Peyer's patch (tissue), 4 donors: ENCODE data around the gene NFYC. TPM values are rescaled to one million over a fixed set of nuclear protein-coding genes. Genes with fewer than 3 reads are reported as not detected.

Experiments
- DNase-seq, 3 donors: peaks; one replicate each; pipeline ENCODE4 v3.0.0-alpha.2; 2017 to 2019
- H3K27ac ChIP-seq, 4 donors: fragments of 200-600 bp; sonication (generic); one replicate each; pipeline ENCODE4 v1.5.1; 2016 to 2019
- H3K27me3 ChIP-seq, 2 donors: fragments of 200-600 bp; sonication (generic); one replicate each; pipeline ENCODE4 v1.5.1; 2019
- H3K36me3 ChIP-seq, 3 donors: fragments of 200-600 bp; sonication (generic); one replicate each; pipeline ENCODE4 v1.5.1; 2016 to 2019
- H3K4me1 ChIP-seq, 4 donors: fragments of 200-600 bp; sonication (generic); one replicate each; pipeline ENCODE4 v1.5.1; 2016 to 2019
- H3K4me3 ChIP-seq, 4 donors: fragments of 200-600 bp; sonication (generic); 1 replicate in 3 of 4; 2 replicates in 1 of 4; pipeline ENCODE4 v1.5.1; 2016 to 2019; ENCODE audit warnings: mild to moderate bottlenecking in 1 of 4
- H3K9me3 ChIP-seq, 4 donors: fragments of 200-600 bp; sonication (generic); one replicate each; pipeline ENCODE4 v1.5.1; 2016 to 2019; ENCODE audit warnings: mild to moderate bottlenecking in 1 of 4
- POLR2A ChIP-seq, 2 donors: fragments of 450-650 bp; IDR thresholded peaks; one replicate each; pipeline ENCODE4 v1.5.1; 2017; ENCODE audit warnings: antibody characterized with exemption in 2 of 2, mild to moderate bottlenecking in 2 of 2, moderate library complexity in 2 of 2
- total RNA-seq, 4 donors: library from RNA; depleted of rRNA; stranded (reverse); fragments of >200 nt; gene quantifications; one replicate each; pipeline ENCODE4 v1.1.0, GENCODE V29; 2016
- TF ChIP-seq, protein P1 (sequence below), 6 experiments: fragments of 450-650 bp in 4 of 6; fragments of 200-600 bp in 2 of 6; sonication (generic) in 1 of 6; IDR thresholded peaks; one replicate each; pipeline ENCODE4 v1.5.1; 2017 to 2019; ENCODE audit warnings: antibody characterized with exemption in 6 of 6, mild to moderate bottlenecking in 3 of 6, moderate library complexity in 1 of 6

Gene NFYC
- 100 to 1,000 TPM in 1 of 4 donors, 10 to 100 TPM in 3; 53.1 to 122 (median 65.0) TPM for total RNA-seq

DNA sequence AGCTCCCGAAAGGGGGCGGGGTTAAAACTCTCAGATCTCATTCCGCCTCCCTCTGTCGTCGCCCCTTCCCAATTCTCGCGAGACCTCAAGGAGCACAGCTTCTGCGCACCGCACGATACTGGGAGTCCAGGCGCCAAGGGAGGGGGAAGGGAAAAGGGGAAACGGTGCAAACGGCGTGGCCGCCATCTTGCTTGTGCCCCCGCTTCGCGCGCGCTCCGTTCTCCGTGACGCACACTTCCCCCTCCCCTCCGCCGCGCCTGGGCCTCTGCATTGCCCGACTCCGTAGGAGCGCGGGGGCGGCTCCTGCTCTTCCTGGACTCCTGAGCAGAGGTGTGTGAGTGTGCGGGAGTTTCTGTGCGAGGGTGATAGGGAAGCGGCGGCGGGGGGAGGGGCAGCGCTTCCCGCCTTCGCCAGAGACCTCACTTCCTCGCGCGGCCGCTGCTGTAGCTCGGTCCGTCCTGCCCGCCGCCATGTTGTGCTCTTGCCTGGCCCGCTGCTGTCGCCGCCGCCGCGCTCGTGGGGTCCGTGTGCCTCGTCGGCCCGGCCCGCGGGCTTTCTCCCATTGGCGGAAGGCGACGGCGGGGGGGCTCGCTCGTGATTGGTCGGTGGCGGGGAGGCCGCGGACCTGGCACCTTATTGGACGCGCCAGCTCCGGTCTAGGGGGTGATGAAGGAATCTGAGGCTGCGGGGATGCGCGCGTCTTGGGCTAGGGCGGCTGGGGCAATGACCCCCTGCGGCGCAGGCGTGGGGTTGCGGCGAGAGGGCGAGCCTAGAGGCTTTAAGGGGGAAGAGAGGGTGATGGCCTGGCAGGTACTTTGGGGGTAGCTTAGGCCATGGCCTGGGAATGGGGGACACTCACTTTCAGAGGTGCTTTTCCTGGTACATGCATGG lies at the start of gene NFYC:
NFYC (plus strand) TSS at position 167 of the 891 bp plus-strand sequence. CDS start 47,140 bp downstream, outside the sequence.
- Histone ChIP-seq H3K9me3 (no peaks in the 10 kb centered on the region), H3K27ac (peak within 1 kb of the TSS; percentile 97 to 100 (median 99)), H3K4me3 (peak within 1 kb of the TSS; percentile 73 to 100 (median 86)), H3K4me1 (peaks cover 0 to 29% (median 10%) of the 10 kb centered on the region in 4 donors), H3K36me3 (peaks cover 0 to 3% (median 0%) of the 10 kb centered on the region in 3 donors), H3K27me3 (no peaks in the 10 kb centered on the region)
- peak; percentile 93 to 99 (median 98) for DNase-seq
- TF ChIP-seq, protein P1, sequence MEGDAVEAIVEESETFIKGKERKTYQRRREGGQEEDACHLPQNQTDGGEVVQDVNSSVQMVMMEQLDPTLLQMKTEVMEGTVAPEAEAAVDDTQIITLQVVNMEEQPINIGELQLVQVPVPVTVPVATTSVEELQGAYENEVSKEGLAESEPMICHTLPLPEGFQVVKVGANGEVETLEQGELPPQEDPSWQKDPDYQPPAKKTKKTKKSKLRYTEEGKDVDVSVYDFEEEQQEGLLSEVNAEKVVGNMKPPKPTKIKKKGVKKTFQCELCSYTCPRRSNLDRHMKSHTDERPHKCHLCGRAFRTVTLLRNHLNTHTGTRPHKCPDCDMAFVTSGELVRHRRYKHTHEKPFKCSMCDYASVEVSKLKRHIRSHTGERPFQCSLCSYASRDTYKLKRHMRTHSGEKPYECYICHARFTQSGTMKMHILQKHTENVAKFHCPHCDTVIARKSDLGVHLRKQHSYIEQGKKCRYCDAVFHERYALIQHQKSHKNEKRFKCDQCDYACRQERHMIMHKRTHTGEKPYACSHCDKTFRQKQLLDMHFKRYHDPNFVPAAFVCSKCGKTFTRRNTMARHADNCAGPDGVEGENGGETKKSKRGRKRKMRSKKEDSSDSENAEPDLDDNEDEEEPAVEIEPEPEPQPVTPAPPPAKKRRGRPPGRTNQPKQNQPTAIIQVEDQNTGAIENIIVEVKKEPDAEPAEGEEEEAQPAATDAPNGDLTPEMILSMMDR (IDR thresholded peaks at IDR 0.05): no peak
- peak; percentile 75 to 84 for TF ChIP-seq POLR2A (IDR thresholded peaks at IDR 0.05)

DNA sequence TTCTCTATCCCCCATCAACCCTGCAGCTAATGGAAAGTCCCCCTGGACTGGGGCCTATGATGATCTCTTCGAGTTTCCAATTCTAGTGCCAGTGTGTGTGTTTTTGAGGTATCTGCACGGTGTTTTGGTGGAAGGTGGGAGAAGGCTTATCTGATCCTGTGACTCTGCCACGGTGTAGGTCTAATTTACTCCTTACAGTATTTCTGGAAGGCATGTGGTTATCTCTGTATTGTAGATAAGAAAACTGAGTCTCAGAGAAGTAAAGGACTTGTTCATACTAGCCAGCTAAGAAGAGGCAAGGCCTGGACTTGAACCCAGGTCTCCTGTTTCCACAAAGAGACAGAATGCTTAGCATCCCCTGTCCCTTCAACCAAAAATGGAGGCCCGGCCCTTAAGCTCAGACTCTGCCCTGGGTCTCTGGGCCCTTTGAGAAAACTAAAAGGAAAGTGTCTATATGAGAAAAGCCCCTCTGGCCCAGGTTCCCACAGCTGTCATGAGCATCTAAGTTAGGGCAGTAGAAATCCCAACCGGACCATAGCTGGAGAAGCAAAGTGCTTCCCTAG lies 46.3 kb upstream of the NFYC start:
- no peaks in the 10 kb centered on the region for H3K27me3 ChIP-seq
- no peak overlapping the region for H3K27ac ChIP-seq
- H3K4me1 ChIP-seq: no peaks in the 10 kb centered on the region
- H3K4me3 ChIP-seq: no peak overlapping the region
- TF ChIP-seq POLR2A (IDR thresholded peaks at IDR 0.05): no peak
- TF ChIP-seq, protein P1 (IDR thresholded peaks at IDR 0.05): no peak
- H3K9me3 ChIP-seq: no peaks in the 10 kb centered on the region
- no peaks in the 10 kb centered on the region for H3K36me3 ChIP-seq
- DNase-seq: no peak

DNA sequence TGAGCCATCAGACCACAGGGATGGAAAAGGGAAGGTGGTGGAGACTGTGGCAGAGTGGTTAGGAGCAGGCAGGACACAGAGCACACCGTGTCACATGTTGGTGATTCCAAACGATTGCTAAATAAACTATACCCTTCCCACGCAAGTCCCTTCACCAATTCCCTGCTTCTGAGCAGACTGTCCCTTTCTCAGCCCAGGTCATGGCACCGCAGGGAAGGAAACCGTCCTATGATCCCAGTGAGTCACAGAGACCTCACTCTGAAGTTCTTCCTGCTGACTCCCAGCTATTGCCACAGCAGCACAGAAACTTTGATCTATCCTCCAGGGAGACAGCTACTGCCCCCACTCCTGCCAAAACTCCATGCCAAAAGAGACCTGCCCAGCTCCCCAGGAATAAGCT lies 45.2 kb upstream of the NFYC start:
- Histone ChIP-seq H3K27ac (no peak overlapping the region), H3K36me3 (no peaks in the 10 kb centered on the region), H3K4me3 (no peak overlapping the region), H3K4me1 (no peaks in the 10 kb centered on the region), H3K27me3 (no peaks in the 10 kb centered on the region), H3K9me3 (no peaks in the 10 kb centered on the region)
- no peak for TF ChIP-seq POLR2A (IDR thresholded peaks at IDR 0.05)
- TF ChIP-seq, protein P1 (IDR thresholded peaks at IDR 0.05): no peak
- peak in 1 of 3 donors; percentile 63 for DNase-seq

DNA sequence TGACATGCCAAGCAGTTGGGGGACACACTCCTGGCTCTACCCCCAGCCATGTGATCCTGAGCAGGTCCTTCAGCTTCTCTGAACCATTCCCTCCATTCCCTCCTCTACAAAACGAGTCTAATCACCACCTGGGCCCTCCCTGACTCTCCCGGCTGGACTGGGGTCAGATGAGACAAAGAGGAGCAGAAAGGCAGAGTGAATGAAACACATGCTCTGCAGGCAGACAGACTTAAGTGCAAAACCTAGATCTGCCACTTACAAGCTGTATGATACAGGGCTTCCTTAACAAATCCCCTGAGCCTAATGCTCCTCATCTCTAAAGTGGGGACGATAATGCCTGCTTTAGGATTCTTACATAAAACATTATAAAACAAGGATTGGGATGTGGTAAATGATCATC lies 43.3 kb upstream of the NFYC start:
- Histone ChIP-seq H3K4me1 (no peaks in the 10 kb centered on the region), H3K4me3 (no peak overlapping the region), H3K36me3 (no peaks in the 10 kb centered on the region), H3K27me3 (no peaks in the 10 kb centered on the region), H3K27ac (no peak overlapping the region), H3K9me3 (no peaks in the 10 kb centered on the region)
- no peak for DNase-seq
- TF ChIP-seq POLR2A (IDR thresholded peaks at IDR 0.05): no peak
- TF ChIP-seq, protein P1 (IDR thresholded peaks at IDR 0.05): no peak

DNA sequence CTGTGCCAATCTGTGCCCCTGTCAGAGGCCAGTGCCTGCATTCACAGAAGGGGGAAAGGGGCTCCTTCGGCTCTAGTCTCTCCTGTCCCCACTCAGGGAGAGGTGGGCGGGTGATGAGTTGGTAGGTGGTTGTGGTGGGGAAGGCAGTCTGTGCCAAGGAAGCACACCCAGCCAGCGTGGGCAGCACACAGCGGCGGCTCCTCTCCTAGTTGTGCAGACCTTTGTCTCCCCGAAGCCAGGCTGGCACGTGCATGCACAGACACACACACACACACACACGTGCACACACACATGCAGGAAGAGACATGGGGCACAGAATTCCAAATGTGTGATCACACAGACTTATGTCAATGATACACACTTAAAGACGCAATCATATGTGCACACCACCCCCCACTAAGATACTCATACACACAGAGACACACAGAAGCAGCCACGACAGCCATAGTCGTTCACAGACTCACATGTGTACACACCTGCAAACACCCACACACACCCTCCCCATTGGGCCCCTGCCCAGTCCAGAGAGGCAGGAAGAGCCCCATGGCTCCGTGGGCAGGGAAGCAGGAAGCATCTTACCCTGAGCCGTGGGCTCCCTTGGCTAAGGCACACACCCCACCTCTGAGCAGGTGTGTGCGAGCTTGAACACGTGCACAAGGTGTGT lies 42.4 kb upstream of the NFYC start:
- TF ChIP-seq, protein P1 (IDR thresholded peaks at IDR 0.05): no peak
- no peak for TF ChIP-seq POLR2A (IDR thresholded peaks at IDR 0.05)
- Histone ChIP-seq H3K4me3 (no peak overlapping the region), H3K9me3 (no peaks in the 10 kb centered on the region), H3K27ac (no peak overlapping the region), H3K27me3 (no peaks in the 10 kb centered on the region), H3K36me3 (no peaks in the 10 kb centered on the region), H3K4me1 (no peaks in the 10 kb centered on the region)
- no peak for DNase-seq
